A549 (cell line): ENCODE data around the gene CLDN1.

ENCODE experiments used
- CHD4 ChIP-seq: fragments of 200-600 bp; sonication (generic); IDR thresholded peaks from 2 replicates; pipeline ENCODE4 v1.6.1; 2016; ENCODE audit warnings: antibody characterized with exemption, mild to moderate bottlenecking, borderline replicate concordance
- KDM1A ChIP-seq: fragments of 200-600 bp; sonication (generic); IDR thresholded peaks from 2 replicates; pipeline ENCODE4 v1.6.1; 2016; ENCODE audit warnings: low read depth, mild to moderate bottlenecking
- MYC ChIP-seq: IDR thresholded peaks from 2 replicates; pipeline ENCODE4 v1.6.1; 2012; ENCODE audit warnings: mild to moderate bottlenecking, inconsistent platforms, low read length, improper control_type of control experiment, borderline replicate concordance
- POLR2A ChIP-seq: IDR thresholded peaks from 2 replicates; pipeline ENCODE4 v1.6.1; 2012; ENCODE audit warnings: mild to moderate bottlenecking, low read length
- POLR2AphosphoS2 ChIP-seq: conservative IDR thresholded peaks from 2 replicates; pipeline ENCODE4 v1.6.1; 2012; ENCODE audit warnings: low read length, improper control_type of control experiment, inconsistent platforms
- SMC3 ChIP-seq: fragments of >200 bp; sonication (Bioruptor Twin); formaldehyde crosslinking; IDR thresholded peaks from 3 replicates; pipeline ENCODE4 v1.6.1; 2018; ENCODE audit warnings: inconsistent platforms
- USF2 ChIP-seq: fragments of 450-650 bp; IDR thresholded peaks from 2 replicates; pipeline ENCODE4 v1.6.1; 2014; ENCODE audit warnings: antibody characterized with exemption
- TF ChIP-seq, protein P1 (sequence below): fragments of >200 bp; sonication (Bioruptor Twin); formaldehyde crosslinking; IDR thresholded peaks from 3 replicates; pipeline ENCODE4 v1.5.1; 2016
- TF ChIP-seq, protein P2 (sequence below): fragments of 250-450 bp; sonication (Bioruptor Pico); IDR thresholded peaks from 2 replicates; pipeline ENCODE4 v1.5.0; 2021; ENCODE audit warnings: mild to moderate bottlenecking, moderate library complexity, borderline replicate concordance
- TF ChIP-seq, protein P3 (sequence below): fragments of 200-600 bp; sonication (generic); IDR thresholded peaks from 2 replicates; pipeline ENCODE4 v1.6.1; 2016; ENCODE audit warnings: antibody characterized with exemption, mild to moderate bottlenecking, moderate library complexity

DNA sequence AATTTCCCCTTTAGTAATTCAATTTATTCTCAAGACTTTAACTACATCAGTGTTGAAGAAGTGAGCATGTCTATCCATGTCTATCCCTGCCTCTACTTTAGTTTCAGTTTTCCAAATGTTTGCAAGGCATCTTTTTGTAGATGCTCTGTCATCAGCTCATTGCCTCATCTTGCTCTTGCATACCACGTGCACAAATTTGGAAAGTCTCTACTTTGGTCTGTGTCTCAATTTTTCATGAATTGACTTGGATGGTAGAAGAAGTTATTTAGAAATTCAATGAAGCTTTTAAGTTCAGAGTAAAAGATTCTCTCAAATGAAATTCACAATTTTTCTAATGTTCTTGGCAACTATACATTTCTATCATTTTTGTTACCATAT, 55.3 kb downstream of the CLDN1 start:
- TF ChIP-seq CHD4 (no peak), KDM1A (no peak), SMC3 (no peak), USF2 (no peak), MYC (no peak), POLR2A (no peak), POLR2AphosphoS2 (no peak)
- TF ChIP-seq, protein P1, sequence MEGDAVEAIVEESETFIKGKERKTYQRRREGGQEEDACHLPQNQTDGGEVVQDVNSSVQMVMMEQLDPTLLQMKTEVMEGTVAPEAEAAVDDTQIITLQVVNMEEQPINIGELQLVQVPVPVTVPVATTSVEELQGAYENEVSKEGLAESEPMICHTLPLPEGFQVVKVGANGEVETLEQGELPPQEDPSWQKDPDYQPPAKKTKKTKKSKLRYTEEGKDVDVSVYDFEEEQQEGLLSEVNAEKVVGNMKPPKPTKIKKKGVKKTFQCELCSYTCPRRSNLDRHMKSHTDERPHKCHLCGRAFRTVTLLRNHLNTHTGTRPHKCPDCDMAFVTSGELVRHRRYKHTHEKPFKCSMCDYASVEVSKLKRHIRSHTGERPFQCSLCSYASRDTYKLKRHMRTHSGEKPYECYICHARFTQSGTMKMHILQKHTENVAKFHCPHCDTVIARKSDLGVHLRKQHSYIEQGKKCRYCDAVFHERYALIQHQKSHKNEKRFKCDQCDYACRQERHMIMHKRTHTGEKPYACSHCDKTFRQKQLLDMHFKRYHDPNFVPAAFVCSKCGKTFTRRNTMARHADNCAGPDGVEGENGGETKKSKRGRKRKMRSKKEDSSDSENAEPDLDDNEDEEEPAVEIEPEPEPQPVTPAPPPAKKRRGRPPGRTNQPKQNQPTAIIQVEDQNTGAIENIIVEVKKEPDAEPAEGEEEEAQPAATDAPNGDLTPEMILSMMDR, result no peak
- TF ChIP-seq, protein P2, sequence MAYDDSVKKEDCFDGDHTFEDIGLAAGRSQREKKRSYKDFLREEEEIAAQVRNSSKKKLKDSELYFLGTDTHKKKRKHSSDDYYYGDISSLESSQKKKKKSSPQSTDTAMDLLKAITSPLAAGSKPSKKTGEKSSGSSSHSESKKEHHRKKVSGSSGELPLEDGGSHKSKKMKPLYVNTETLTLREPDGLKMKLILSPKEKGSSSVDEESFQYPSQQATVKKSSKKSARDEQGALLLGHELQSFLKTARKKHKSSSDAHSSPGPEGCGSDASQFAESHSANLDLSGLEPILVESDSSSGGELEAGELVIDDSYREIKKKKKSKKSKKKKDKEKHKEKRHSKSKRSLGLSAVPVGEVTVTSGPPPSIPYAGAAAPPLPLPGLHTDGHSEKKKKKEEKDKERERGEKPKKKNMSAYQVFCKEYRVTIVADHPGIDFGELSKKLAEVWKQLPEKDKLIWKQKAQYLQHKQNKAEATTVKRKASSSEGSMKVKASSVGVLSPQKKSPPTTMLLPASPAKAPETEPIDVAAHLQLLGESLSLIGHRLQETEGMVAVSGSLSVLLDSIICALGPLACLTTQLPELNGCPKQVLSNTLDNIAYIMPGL (CRISPR knock-in tag), result no peak
- TF ChIP-seq, protein P3, sequence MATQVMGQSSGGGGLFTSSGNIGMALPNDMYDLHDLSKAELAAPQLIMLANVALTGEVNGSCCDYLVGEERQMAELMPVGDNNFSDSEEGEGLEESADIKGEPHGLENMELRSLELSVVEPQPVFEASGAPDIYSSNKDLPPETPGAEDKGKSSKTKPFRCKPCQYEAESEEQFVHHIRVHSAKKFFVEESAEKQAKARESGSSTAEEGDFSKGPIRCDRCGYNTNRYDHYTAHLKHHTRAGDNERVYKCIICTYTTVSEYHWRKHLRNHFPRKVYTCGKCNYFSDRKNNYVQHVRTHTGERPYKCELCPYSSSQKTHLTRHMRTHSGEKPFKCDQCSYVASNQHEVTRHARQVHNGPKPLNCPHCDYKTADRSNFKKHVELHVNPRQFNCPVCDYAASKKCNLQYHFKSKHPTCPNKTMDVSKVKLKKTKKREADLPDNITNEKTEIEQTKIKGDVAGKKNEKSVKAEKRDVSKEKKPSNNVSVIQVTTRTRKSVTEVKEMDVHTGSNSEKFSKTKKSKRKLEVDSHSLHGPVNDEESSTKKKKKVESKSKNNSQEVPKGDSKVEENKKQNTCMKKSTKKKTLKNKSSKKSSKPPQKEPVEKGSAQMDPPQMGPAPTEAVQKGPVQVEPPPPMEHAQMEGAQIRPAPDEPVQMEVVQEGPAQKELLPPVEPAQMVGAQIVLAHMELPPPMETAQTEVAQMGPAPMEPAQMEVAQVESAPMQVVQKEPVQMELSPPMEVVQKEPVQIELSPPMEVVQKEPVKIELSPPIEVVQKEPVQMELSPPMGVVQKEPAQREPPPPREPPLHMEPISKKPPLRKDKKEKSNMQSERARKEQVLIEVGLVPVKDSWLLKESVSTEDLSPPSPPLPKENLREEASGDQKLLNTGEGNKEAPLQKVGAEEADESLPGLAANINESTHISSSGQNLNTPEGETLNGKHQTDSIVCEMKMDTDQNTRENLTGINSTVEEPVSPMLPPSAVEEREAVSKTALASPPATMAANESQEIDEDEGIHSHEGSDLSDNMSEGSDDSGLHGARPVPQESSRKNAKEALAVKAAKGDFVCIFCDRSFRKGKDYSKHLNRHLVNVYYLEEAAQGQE, result no peak
